HCT116 (cell line): ENCODE data around the gene VPS45. TPM values are rescaled to one million over a fixed set of nuclear protein-coding genes. Genes with fewer than 3 reads are reported as not detected.

Experiments used
- ATAC-seq: fragments of 200-7000 bp; cut with Tn5 transposase; 2 replicates; pipeline ENCODE4 v1.9.1; 2020; ENCODE audit warnings: mild to moderate bottlenecking, moderate library complexity
- BruUV-seq: library from RNA; stranded (reverse); fragments of 400-500 nt; replicated peaks from 2 replicates; lab custom pipeline; 2021; lab: Mats Ljungman, UMichigan
- CTCF ChIA-PET: fragments of 300-600 bp; sonication (Branson Sonifier 250); formaldehyde crosslinking; loops from one replicate; lab custom pipeline; 2021; ENCODE audit warnings: antibody characterized with exemption; lab: Charles Lee
- POLR2A ChIA-PET: fragments of 300-600, 350-600 bp; sonication (Branson Sonifier 250); formaldehyde crosslinking; loops from one replicate; lab custom pipeline; 2021; ENCODE audit warnings: antibody characterized with exemption; lab: Charles Lee
- RAD21 ChIA-PET, 2 experiments: fragments of 300-600 bp; sonication (Branson Sonifier 250); formaldehyde crosslinking; loops; one replicate each; lab custom pipeline; 2023; ENCODE audit warnings: low total read pairs in 2 of 2; ENCODE audit not compliant: uncharacterized antibody in 2 of 2, unreplicated experiment in 2 of 2, low non-redundant PET in 1 of 2; lab: Charles Lee
- DNase-seq: peaks from one replicate; pipeline ENCODE4 v3.0.0-alpha.2; 2010; ENCODE audit warnings: low read depth, low spot score
- H2AFZ ChIP-seq: fragments of 200-600 bp; shearing (Covaris generic), sonication (generic); 2 replicates; pipeline ENCODE4 v1.6.1; 2017; ENCODE audit warnings: low read depth, mixed run types, mixed read lengths, antibody characterized with exemption, low read length; ENCODE audit not compliant: poor library complexity, severe bottlenecking
- H3K27ac ChIP-seq: 2 replicates; pipeline ENCODE4 v1.5.1; 2012; ENCODE audit warnings: low read depth, low read length
- H3K27me3 ChIP-seq: fragments of 200-600 bp; sonication (generic); 2 replicates; pipeline ENCODE4 v1.6.1; 2016; ENCODE audit warnings: mixed run types, low read length, mixed read lengths; ENCODE audit not compliant: insufficient read depth
- H3K36me3 ChIP-seq, 2 experiments: fragments of 200-500 bp in 1 of 2; fragments of 200-600 bp in 1 of 2; sonication (Bioruptor generic) in 1 of 2; sonication (generic) in 1 of 2; 2 replicates each; pipeline versions ENCODE4 v1.5.1 to v1.6.1; 2014 to 2016; ENCODE audit warnings: low read length in 2 of 2, inconsistent platforms in 1 of 2, mixed read lengths in 1 of 2, mixed run types in 1 of 2; ENCODE audit not compliant: insufficient read depth in 2 of 2, control insufficient read depth in 1 of 2
- H3K4me1 ChIP-seq, 2 experiments: fragments of 200-600 bp in 1 of 2; sonication (generic) in 1 of 2; 2 replicates each; pipeline versions ENCODE4 v1.5.1 to v1.6.1; 2012 to 2017; ENCODE audit warnings: low read length in 2 of 2, inconsistent platforms in 1 of 2, mild to moderate bottlenecking in 1 of 2, mixed read lengths in 1 of 2, mixed run types in 1 of 2, moderate library complexity in 1 of 2; ENCODE audit not compliant: insufficient read depth in 2 of 2, control insufficient read depth in 1 of 2
- H3K4me2 ChIP-seq: fragments of 200-600 bp; sonication (generic); 2 replicates; pipeline ENCODE4 v1.6.1; 2017; ENCODE audit warnings: mixed run types, low read length, mixed read lengths
- H3K4me3 ChIP-seq, 2 experiments: fragments of 200-600 bp in 1 of 2; sonication (generic) in 1 of 2; replicated peaks in 1 of 2; 2 replicates each; pipeline ENCODE4 v1.5.1; 2011 to 2016; ENCODE audit warnings: low read length in 2 of 2, control low read depth in 1 of 2, low read depth in 1 of 2, mild to moderate bottlenecking in 1 of 2, mixed read lengths in 1 of 2, mixed run types in 1 of 2
- H3K79me2 ChIP-seq: fragments of 200-600 bp; sonication (generic); 2 replicates; pipeline ENCODE4 v1.6.1; 2017; ENCODE audit warnings: mild to moderate bottlenecking, mixed run types, low read length, moderate library complexity, mixed read lengths; ENCODE audit not compliant: insufficient read depth
- H3K9ac ChIP-seq: fragments of 200-600 bp; sonication (generic); 2 replicates; pipeline ENCODE4 v1.6.1; 2016; ENCODE audit warnings: low read length, mixed read lengths
- H3K9me2 ChIP-seq: fragments of 200-600 bp; sonication (generic), shearing (Covaris generic); 2 replicates; pipeline ENCODE4 v1.6.1; 2017; ENCODE audit warnings: mixed run types, mild to moderate bottlenecking, moderate library complexity; ENCODE audit not compliant: insufficient read depth
- H3K9me3 ChIP-seq, 2 experiments: fragments of 200-500 bp in 1 of 2; fragments of 200-600 bp in 1 of 2; sonication (Bioruptor generic) in 1 of 2; sonication (generic) in 1 of 2; 2 replicates each; pipeline ENCODE4 v1.6.1; 2014 to 2017; ENCODE audit warnings: low read length in 2 of 2, mixed read lengths in 2 of 2, inconsistent platforms in 1 of 2, low read depth in 1 of 2, mild to moderate bottlenecking in 1 of 2, mixed run types in 1 of 2, moderate library complexity in 1 of 2; ENCODE audit not compliant: control insufficient read depth in 1 of 2, insufficient read depth in 1 of 2
- H4K20me1 ChIP-seq: fragments of 200-600 bp; sonication (generic), shearing (Covaris generic); 2 replicates; pipeline ENCODE4 v1.6.1; 2017; ENCODE audit warnings: mixed run types, mild to moderate bottlenecking, moderate library complexity; ENCODE audit not compliant: insufficient read depth
- ATF3 ChIP-seq: IDR thresholded peaks from 2 replicates; pipeline ENCODE4 v1.6.1; 2012
- CBX3 ChIP-seq: IDR thresholded peaks from 2 replicates; pipeline ENCODE4 v1.6.1; 2012; ENCODE audit warnings: low read depth
- EGR1 ChIP-seq: IDR thresholded peaks from 2 replicates; pipeline ENCODE4 v1.6.1; 2012; ENCODE audit warnings: low read depth
- ELF1 ChIP-seq: IDR thresholded peaks from 2 replicates; pipeline ENCODE4 v1.6.1; 2012; ENCODE audit warnings: low read depth, borderline replicate concordance
- EZH2 ChIP-seq: fragments of 200-600 bp; sonication (generic); IDR thresholded peaks from 2 replicates; pipeline ENCODE4 v1.6.1; 2017; ENCODE audit warnings: antibody characterized with exemption, mixed run types
- JUND ChIP-seq: IDR thresholded peaks from 2 replicates; pipeline ENCODE4 v1.6.1; 2012
- POLR2A ChIP-seq: IDR thresholded peaks from 2 replicates; pipeline ENCODE4 v1.7.0; 2011; ENCODE audit warnings: borderline replicate concordance; ENCODE audit not compliant: insufficient read depth, insufficient read length; ENCODE audit errors: extremely low read depth
- POLR2AphosphoS5 ChIP-seq: IDR thresholded peaks from 2 replicates; pipeline ENCODE4 v1.6.1; 2011; ENCODE audit warnings: mild to moderate bottlenecking, low read depth, low read length, moderate library complexity
- RAD21 ChIP-seq: IDR thresholded peaks from 2 replicates; pipeline ENCODE4 v1.6.1; 2012; ENCODE audit warnings: low read depth, mild to moderate bottlenecking
- SIN3A ChIP-seq: IDR thresholded peaks from 2 replicates; pipeline ENCODE4 v1.6.1; 2012; ENCODE audit warnings: low read depth
- SP1 ChIP-seq: IDR thresholded peaks from 2 replicates; pipeline ENCODE4 v1.6.1; 2012; ENCODE audit warnings: low read depth
- SRF ChIP-seq: IDR thresholded peaks from 2 replicates; pipeline ENCODE4 v1.6.1; 2012; ENCODE audit warnings: low read depth
- YY1 ChIP-seq: IDR thresholded peaks from 2 replicates; pipeline ENCODE4 v1.6.1; 2011; ENCODE audit warnings: low read length, low read depth, moderate library complexity, mild to moderate bottlenecking; ENCODE audit not compliant: insufficient replicate concordance; ENCODE audit errors: extremely low read depth
- ZBTB33 ChIP-seq: IDR thresholded peaks from 2 replicates; pipeline ENCODE4 v1.6.1; 2011; ENCODE audit warnings: mild to moderate bottlenecking, low read length, moderate library complexity; ENCODE audit not compliant: insufficient replicate concordance; ENCODE audit errors: extremely low read depth
- ZNF274 ChIP-seq: fragments of 200-500 bp; sonication (Bioruptor generic); IDR thresholded peaks from 2 replicates; pipeline ENCODE4 v1.6.1; 2014; ENCODE audit warnings: mild to moderate bottlenecking, low read depth, low read length, inconsistent platforms
- intact Hi-C: fragments of 100-400 bp; cut with micrococcal nuclease; formaldehyde crosslinking; loops from 2 replicates; pipeline ENCODE4 v1.10.0; 2022
- total RNA-seq: library from RNA; stranded (reverse); gene quantifications from one replicate; pipeline ENCODE4 v1.2.1, GENCODE V29; 2021; ENCODE audit not compliant: unreplicated experiment
- TF ChIP-seq, protein P1 (sequence below): IDR thresholded peaks from 2 replicates; pipeline ENCODE4 v1.6.1; 2012; ENCODE audit warnings: low read depth
- TF ChIP-seq, protein P2 (sequence below), 3 experiments: fragments of 200-600 bp in 1 of 3; sonication (generic) in 1 of 3; IDR thresholded peaks in 2 of 3; conservative IDR thresholded peaks in 1 of 3; 2 replicates each; pipeline ENCODE4 v1.5.1; 2012 to 2017; ENCODE audit warnings: low read depth in 2 of 3, low read length in 2 of 3, antibody characterized with exemption in 1 of 3, borderline replicate concordance in 1 of 3, control low read depth in 1 of 3, mild to moderate bottlenecking in 1 of 3, mixed read lengths in 1 of 3, mixed run types in 1 of 3, moderate library complexity in 1 of 3; ENCODE audit not compliant: insufficient read depth in 1 of 3

Gene VPS45
- total RNA-seq, 1 experiment from 2014 or later = 28.1 TPM

- Histone ChIP-seq H4K20me1 (no peaks in the 10 kb centered on the region), H3K36me3 (0 out of 4 replicates have a peak, but pooled peaks cover 0 to 3% of the 10 kb centered on the region in 2 experiments), H3K27ac (no peak overlapping the region), H3K27me3 (no peaks in the 10 kb centered on the region), H3K9me3 (no peaks in the 10 kb centered on the region; a peak in 1 of 4 replicates), H3K79me2 (no peaks in the 10 kb centered on the region), H3K4me3 (no peak overlapping the region), H3K9ac (no peak overlapping the region), H3K9me2 (no peaks in the 10 kb centered on the region), H3K4me1 (no peaks in the 10 kb centered on the region), H2AFZ (no peak overlapping the region), H3K4me2 (no peak overlapping the region)
- intact Hi-C loops = no loop called here
- BruUV-seq = no TSS peak
- POLR2A ChIA-PET = no interaction called here
- ATAC-seq (no peak), DNase-seq (no peak)
- TF ChIP-seq CBX3 = no peak
- no peak for TF ChIP-seq EZH2
- TF ChIP-seq RAD21 = no peak
- TF ChIP-seq ATF3 = no peak
- TF ChIP-seq SIN3A = no peak
- TF ChIP-seq ZBTB33 = no peak
- no peak for TF ChIP-seq POLR2A
- TF ChIP-seq SRF = no peak
- TF ChIP-seq POLR2AphosphoS5 = no peak
- TF ChIP-seq, protein P1, sequence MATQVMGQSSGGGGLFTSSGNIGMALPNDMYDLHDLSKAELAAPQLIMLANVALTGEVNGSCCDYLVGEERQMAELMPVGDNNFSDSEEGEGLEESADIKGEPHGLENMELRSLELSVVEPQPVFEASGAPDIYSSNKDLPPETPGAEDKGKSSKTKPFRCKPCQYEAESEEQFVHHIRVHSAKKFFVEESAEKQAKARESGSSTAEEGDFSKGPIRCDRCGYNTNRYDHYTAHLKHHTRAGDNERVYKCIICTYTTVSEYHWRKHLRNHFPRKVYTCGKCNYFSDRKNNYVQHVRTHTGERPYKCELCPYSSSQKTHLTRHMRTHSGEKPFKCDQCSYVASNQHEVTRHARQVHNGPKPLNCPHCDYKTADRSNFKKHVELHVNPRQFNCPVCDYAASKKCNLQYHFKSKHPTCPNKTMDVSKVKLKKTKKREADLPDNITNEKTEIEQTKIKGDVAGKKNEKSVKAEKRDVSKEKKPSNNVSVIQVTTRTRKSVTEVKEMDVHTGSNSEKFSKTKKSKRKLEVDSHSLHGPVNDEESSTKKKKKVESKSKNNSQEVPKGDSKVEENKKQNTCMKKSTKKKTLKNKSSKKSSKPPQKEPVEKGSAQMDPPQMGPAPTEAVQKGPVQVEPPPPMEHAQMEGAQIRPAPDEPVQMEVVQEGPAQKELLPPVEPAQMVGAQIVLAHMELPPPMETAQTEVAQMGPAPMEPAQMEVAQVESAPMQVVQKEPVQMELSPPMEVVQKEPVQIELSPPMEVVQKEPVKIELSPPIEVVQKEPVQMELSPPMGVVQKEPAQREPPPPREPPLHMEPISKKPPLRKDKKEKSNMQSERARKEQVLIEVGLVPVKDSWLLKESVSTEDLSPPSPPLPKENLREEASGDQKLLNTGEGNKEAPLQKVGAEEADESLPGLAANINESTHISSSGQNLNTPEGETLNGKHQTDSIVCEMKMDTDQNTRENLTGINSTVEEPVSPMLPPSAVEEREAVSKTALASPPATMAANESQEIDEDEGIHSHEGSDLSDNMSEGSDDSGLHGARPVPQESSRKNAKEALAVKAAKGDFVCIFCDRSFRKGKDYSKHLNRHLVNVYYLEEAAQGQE = no peak
- TF ChIP-seq EGR1 = no peak
- TF ChIP-seq JUND = no peak
- TF ChIP-seq ELF1 = no peak
- TF ChIP-seq ZNF274 = no peak
- no peak for TF ChIP-seq SP1
- TF ChIP-seq YY1 = no peak
- TF ChIP-seq, protein P2, sequence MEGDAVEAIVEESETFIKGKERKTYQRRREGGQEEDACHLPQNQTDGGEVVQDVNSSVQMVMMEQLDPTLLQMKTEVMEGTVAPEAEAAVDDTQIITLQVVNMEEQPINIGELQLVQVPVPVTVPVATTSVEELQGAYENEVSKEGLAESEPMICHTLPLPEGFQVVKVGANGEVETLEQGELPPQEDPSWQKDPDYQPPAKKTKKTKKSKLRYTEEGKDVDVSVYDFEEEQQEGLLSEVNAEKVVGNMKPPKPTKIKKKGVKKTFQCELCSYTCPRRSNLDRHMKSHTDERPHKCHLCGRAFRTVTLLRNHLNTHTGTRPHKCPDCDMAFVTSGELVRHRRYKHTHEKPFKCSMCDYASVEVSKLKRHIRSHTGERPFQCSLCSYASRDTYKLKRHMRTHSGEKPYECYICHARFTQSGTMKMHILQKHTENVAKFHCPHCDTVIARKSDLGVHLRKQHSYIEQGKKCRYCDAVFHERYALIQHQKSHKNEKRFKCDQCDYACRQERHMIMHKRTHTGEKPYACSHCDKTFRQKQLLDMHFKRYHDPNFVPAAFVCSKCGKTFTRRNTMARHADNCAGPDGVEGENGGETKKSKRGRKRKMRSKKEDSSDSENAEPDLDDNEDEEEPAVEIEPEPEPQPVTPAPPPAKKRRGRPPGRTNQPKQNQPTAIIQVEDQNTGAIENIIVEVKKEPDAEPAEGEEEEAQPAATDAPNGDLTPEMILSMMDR (IDR thresholded peaks at IDR 0.05 in 2 of 3, conservative IDR thresholded peaks at IDR 0.05 in 1 of 3; ENCODE audit: borderline replicate concordance in 1 of 3, insufficient read depth in 1 of 3, low read depth in 2 of 3, low read length in 2 of 3) = no peak
- CTCF ChIA-PET = no interaction called here
- RAD21 ChIA-PET = no interaction called here
Observed at GRCh38 chr1:150102986-150103385, 35.4 kb downstream of the VPS45 start.
